Measurements from ENCODE around the gene MOSPD2.

MOSPD2 gene

DNA sequence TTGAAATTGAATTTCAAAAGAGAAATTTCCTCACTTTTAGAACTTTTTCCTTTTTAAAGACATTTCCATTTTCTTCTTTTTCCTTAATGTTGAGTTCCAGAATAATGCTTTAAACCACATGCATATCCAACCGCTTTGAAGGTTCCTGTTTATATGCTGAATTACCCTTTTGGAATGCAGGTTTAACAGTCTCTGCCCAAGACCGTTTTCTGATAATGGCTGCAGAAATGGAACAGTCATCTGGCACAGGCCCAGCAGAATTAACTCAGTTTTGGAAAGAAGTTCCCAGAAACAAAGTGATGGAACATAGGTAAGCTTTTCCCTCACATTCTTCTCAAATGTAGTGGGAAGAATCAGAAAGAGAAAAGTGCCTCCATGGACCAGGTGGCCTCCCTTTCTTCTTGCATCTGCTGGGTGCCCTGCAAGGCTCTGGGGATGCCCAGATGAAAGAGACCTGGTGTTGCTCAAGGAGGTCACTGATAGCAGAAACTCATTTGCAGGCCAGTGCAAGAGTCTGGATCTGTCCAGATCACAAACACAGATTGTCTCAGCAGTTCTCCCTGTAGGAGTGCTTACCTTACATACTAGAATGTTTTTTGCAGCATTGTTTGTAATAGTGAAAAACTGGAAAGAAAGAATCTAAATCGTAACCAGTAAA lies 42.9 kb downstream of the MOSPD2 start:
- no peak for DNase-seq

DNA sequence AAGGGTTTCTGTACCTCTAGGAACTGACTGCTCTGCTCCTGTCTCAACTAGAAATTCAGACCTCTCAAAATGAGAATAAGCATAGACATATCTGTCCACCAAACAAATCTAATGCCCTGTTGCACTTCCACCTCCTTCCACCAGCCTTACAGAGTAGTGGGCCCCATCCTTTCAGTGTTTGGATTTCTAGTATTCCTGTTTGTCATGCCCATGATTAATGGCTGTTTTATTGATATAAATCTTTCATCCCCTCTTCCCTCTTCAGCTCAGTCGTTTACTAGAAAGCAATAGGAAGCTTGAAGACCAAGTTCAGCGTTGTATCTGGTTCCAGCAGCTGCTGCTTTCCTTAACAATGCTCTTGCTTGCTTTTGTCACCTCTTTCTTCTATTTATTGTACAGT lies 46.2 kb downstream of the MOSPD2 start:
- DNase-seq, result no peak

DNA sequence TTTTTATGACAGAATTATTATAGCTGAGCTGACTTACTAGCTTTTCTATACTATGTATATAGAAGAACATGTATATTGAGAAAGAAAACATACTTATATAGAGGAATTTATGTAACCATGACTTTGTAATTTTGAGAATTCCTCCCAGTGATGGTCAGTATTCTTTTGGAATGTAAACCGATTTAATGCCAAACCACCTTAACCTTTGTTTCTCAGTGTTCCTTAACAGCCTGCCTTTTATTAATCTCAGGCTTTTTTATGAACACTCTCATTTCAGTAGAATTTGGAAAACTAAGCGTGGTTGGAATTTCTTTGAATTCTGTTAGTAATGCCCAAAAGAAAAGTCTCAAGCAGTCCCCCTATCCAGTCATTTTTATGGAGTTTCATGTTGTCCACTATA lies 47.0 kb downstream of the MOSPD2 start:
- no peak for DNase-seq

DNA sequence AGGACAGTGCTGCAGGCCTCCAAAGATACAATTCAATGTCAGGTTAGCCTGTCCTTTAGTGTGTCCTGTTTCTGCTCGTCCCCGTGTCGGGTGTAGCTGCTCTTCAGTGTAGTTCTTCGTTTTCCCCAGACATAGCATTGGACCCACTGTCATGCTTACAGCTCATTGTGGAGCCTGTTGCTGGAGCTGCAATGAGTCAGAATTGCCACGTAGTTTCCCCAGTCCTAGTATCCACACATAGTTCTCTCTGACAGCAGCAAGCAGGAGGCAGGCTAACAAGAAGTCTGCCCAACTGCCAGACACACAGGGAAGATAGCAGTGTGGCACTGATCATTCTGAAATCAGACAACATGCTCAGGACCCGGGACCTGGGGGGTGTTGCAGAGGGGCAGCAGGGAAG lies 49.2 kb downstream of the MOSPD2 start:
- peak; percentile 6 for DNase-seq

DNA sequence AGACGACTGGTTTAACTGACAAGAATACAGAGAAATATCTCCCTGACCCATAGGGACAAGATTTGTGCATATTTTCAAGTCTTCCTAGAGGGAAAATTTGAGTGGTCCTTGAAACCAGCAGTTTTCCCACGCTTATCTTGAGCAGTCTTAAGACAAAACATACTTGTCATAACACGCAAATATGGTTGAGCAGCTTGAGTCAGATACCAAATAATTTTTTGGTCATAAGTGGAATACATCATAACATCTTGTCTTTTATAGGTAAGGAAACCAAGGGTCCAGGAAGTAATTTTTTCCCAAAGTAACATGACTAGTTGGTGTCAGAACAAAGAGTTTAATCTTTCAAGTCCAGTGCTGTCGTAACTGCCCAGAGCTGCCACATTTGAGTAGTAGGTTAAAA lies 50.5 kb downstream of the MOSPD2 start:
- DNase-seq, result no peak

DNA sequence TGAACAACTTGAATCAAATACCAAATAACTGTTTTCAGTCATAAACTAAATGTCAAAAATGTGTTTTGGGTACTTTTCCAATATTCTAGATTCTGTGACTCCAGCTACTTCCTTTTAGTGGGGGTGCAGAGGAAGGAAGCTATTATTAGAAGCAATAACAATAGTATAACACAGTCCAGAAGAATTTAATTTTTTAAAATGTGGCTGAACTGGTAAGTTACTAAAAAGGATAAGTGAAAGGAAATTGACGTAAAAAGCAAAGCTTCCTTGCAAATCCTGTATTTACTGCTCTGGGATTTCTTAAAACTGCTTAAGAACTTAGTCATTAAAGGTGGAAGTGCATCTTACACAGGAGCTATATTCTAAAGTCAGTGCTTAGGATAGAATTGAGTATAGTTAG lies 53.2 kb downstream of the MOSPD2 start:
- no peak for DNase-seq

DNA sequence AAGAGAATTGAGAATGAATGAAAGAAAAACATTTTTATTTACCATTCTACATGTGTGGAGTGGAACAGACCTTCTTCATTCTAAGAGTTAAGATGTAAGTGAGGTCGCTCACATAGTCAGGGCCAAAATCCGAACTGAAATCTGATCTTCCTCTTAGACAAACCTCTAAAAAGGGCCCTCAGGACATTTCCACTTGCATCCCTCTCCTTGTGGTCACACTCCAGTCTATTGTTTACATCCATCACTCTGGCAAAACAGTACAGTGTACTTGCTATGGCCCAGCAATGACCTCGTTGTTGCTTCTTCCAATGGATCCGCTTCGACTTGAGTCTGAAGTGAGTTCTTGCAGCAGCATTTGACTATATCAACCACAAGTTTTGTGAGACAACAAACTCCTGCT lies 54.2 kb downstream of the MOSPD2 start:
- DNase-seq, result no peak

DNA sequence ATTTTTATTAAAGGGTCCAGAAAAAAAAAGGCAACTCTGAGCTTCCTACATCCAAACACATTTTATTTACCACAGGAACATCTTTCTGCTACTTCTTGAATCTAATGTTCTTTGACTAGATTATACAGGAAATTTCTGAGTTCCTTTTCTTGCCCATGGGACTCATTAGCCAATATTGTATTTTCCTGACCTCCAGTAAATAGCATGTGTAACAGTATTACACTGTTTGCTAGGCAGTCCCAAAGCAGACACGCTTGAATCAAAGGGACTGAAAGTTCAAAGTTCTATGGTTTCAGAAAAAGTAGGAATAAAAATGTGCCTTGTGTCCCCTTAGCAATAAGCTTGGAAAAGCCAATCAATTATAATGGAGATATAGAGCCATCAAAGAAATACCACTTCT lies 57.4 kb downstream of the MOSPD2 start:
- no peak for DNase-seq

DNA sequence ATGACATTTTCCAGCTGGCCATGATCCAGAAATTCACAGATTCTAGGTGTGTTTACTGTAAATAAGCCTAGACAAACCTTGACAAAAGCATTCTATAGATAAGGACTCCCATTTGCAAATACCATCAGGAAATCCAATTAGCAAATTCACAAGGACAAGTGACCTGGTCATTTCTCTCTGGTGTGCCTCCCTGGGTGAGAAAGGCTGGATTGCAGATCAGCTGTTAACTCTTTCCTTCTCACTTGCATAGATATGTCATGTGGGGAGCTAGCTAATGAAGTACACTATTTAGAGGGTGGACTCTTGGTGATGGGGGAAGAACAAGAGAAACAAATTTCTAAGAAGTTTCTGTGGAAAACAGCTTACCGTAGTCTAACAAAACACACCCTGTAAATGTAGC lies 58.9 kb downstream of the MOSPD2 start:
- DNase-seq, result no peak

DNA sequence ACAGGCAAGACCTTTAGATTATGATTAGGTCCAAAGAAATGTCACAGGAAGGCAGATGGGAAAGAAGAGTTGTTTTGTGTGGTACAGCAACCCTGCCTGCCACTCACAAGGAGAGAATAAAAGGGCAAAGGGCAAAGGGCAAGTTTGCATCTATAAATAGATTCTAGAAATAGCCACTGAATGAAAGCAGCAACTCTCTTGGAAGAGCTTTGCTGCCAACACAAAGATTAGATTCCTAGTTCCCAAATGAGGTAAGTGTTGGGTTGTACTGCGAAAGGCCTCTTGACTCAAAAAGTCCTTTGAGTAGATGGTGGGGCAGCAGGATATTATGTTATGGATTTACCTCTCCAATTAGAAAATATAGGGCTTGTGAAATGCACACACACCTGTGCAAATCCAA lies 61.2 kb downstream of the MOSPD2 start:
- no peak for DNase-seq

DNA sequence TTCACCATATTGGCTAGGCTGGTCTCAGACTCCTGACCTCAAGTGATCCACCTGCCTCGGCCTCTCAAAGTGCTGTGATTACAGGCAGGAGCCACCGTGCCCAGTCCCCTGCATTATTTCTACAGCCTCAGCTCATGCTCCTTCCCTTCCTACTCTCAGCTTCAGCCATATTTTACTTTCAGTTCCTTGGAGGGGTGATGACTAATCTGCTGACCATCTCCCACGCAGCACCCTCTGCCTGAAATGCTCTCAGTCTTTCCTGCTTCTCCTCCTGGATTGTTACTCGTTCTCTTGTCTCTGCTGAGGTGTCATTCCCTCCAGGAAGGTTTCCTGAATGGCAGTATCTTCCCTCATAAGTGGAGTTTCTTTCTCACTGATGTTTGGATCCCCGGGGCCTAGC lies 63.3 kb downstream of the MOSPD2 start:
- DNase-seq, result no peak

DNA sequence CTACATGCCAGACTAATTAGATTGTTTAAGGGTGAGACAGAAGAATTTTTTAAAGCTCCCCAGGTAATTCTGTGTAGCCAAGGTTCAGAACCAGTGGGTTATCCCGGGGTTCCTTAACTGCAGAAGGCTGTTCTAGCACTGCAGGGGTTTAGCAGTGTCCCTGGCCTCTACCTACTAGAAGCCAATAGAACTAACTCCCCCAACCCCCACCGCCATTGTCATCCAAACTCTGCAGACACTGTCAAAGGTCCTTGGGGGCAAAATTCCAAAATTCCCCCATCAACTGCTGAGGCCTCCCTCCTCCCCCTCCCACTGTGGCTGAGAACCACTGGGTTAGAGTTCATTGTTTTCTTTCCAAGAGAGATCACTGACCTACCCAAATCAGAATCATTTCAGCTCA lies 66.4 kb downstream of the MOSPD2 start:
- DNase-seq, result no peak

DNA sequence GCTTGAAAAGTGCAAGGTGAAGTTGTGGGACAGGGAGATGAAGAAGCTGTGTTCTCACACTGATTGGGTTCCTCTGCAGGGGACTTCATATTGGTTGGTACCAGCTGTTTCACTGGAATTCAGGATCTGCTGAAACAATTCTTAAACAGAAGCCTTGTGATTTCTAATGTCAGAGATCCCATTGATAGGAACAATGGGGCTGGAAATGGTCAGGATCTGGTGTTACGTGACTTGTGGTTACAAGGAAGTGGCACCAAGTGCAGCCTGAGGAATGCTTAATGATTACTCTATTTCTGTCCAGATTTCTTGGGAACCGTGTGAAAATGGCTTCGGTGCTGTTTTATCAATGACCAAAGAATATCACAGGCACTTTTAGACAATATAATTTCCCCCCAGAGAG lies 68.1 kb downstream of the MOSPD2 start:
- DNase-seq, result no peak

DNA sequence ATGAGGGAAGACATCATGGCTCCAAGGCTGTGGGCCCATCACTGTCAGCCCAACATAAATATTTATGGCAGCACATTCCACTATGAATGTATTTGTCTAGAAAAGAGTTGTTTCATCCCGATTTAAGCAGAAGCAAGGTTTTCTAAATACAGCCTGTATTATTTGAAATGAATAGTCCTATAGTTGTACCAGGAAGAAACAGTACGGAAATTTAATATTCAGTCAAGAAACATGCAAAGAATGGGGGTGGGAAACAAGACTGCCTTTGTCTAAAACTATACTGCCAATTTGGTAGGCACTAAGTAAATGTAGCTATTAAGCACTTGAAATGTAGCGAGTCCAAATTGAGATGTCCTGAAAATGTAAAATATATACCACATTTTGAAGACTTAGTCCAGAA lies 69.1 kb downstream of the MOSPD2 start:
- no peak for DNase-seq

DNA sequence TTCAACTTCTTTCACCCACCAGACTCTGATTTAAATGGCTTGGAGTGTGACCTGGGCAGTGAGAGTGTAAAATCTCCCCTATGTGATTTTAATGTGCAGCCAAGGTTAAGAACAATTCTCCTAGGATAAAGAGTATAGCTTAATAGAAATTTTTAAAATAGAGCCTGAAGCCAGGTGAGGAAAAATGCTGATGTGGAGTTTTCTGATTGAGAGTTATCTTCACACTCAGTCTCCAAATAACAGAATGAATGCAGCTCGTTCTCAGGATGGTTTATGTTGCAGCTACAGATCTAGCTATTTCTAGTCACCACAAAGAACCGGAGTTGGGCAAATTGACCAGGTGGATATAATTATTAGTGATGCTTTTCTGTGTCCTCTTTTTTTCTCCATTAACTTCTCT lies 70.7 kb downstream of the MOSPD2 start:
- no peak for DNase-seq

DNA sequence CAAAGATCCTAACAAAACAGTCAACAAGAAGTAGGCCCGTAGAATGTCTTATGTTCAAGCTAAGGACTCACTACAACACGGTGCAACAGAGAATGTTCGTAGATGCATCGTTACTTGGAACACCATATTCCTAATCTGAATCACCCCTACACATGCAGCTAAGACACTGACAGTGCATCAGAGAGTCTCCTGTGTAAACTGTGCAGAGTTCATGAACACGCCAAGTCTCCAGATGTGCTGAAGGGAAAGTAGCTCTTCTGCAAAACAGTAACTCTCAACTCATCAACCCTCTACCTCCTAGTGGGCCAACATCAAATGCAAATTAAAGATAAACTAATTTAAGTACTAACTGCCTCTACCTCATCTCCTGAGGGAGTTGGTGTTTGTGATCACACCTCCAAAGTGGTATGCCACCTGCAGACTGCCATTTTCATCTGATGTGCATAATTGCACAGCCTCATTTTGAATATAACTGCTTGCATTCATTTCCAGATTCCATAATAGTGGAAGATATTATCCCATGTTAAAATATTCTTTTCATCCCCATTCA lies 73.5 kb downstream of the MOSPD2 start:
- DNase-seq, result no peak

DNA sequence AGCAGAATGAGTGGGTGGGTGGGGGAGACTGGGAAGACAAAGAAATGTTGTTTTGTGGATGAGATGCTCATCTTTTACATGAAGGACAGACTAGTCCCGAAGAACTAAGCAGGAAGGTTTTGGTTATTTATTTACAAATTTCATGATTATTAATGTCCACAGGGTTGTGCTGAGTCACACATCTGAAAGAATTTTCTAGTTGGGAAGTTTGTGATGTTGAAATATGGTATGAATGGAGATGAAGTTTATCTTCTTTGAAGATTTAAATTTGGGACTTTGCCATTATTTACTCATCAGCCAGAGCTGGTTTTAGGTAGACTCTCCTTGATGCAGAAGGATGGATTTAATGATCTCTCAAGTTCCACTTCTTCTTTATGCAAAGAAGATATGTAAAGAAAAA lies 75.5 kb downstream of the MOSPD2 start:
- DNase-seq, result no peak

DNA sequence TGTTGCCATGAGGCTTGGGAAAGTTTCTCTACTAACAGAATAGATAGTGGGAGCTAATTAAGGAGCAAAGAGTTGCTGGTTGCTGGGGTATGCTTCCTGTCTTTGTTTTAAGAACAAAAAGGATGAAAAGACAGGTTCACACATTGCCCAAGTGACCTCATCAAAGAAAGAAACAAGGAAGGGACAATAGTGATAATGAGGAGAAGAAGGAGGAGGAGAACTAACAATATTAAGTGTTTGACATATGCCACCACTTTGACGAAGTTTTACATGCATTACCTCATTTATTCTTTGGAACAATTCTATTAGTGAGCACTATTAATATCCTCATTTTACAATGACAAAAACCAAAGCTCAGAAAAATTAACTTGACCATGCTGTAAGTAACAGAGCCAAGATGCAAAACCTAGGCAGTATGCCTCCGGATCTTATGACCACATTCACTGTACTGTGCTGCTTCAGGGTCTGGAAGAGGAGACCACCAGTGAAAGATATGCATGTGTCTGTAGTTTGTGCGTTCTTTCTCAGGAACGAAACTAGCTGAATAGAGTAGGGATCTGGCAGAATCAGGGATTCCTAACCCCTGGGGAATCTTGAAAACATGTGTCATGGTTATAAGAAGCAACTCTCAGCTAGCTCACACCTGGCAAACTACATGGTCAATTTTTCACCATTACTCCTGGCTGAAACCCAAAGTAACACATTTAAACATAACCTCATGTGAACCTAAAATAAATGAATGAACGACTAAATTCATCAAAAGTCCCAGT lies 83.8 kb downstream of the MOSPD2 start:
- no peak for DNase-seq

DNA sequence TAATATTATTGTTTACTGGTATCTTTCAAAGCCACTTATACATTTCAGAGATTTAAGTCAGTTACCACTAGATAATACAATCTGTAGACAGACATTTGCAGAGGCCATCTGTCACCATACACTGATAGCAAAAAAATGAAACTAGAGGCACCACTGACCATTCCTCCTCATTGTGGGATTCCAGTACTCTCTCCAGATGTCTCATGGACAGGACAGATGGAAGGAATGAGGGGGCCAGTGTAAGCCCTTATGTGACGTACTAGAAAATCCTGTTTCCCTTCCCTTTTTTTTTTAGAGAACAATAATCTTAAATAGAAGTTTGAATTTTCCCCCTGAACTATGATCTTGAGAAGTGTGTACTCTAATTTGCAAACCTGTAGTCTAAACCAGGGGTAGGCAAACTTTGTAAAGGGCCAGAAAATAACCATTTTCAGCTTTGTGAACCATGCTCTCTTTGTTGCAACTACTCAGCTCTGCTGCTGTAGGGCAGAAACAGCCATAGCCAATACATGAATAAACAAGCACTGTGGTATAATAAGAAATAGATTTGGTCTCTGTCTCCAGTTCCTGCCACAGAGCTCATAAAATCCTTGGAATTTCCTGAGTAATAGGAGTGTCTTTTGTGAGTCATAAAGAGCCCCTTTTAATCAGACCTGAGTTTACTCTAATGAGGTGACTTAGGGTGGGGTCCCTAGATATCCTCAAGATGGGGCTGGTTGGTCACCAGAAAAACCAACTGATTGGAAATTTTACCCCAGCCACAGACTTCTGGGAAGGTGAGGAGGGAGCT lies 90.4 kb downstream of the MOSPD2 start:
- DNase-seq, result no peak

DNA sequence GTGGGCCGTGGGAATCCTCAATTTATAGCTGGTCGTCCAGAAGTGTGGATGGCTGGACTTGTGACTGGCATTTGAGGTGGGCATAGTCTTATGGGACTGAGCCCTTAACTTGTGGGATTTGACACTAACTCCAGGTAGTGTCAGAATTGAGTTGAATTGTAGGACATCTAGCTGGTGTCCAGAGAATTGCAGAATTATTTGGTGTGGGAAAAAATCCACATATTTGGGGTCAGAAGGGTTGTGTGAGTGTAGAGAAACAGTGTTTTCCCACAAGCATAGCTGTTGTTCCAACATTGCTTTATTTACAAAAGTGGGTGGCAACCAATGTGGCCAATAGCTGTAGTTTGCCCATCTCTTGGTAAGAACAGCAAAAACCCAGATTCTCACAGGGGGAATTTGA lies 91.3 kb downstream of the MOSPD2 start:
- DNase-seq, result no peak

Measured in T1000 (cell line).